Vagina (tissue), 2 donors: ENCODE measurements around the gene IPO11. TPM values are rescaled to one million over a fixed set of nuclear protein-coding genes. Genes with fewer than 3 reads are reported as not detected.
"Not testable (repeated sequence)": the region's sequence is repeated elsewhere in the genome, so short reads cannot be mapped to it uniquely, and the experiment has no call there.

ENCODE experiments used
- DNase-seq, 2 donors: peaks; one replicate each; pipeline ENCODE4 v3.0.0-alpha.2; 2017; ENCODE audit errors: extremely low spot score in 2 of 2
- H3K27ac ChIP-seq: fragments of 200-600 bp; sonication (generic); one replicate; pipeline ENCODE4 v1.5.1; 2019
- H3K27me3 ChIP-seq: fragments of 200-600 bp; sonication (generic); one replicate; pipeline ENCODE4 v1.5.1; 2019
- H3K36me3 ChIP-seq, 2 donors: fragments of 200-600 bp; sonication (generic); one replicate each; pipeline ENCODE4 v1.5.1; 2017 to 2019
- H3K4me1 ChIP-seq: fragments of 200-600 bp; sonication (generic); one replicate; pipeline ENCODE4 v1.5.1; 2019
- H3K4me3 ChIP-seq, 2 donors: fragments of 200-600 bp; sonication (generic); 1 replicate in 1 of 2; 2 replicates in 1 of 2; pipeline ENCODE4 v1.5.1; 2016 to 2019
- H3K9me3 ChIP-seq: fragments of 200-600 bp; sonication (generic); one replicate; pipeline ENCODE4 v1.5.1; 2019
- POLR2A ChIP-seq, 2 donors: fragments of 450-650 bp; IDR thresholded peaks; one replicate each; pipeline ENCODE4 v1.6.1; 2017; ENCODE audit warnings: antibody characterized with exemption in 2 of 2, mild to moderate bottlenecking in 2 of 2, moderate library complexity in 2 of 2
- POLR2AphosphoS5 ChIP-seq, 2 donors: sonication (generic); formaldehyde crosslinking; IDR thresholded peaks; one replicate each; pipeline ENCODE4 v1.9.0; 2017; ENCODE audit warnings: antibody characterized with exemption in 2 of 2, mild to moderate bottlenecking in 2 of 2, low read depth in 1 of 2; ENCODE audit not compliant: insufficient read depth in 1 of 2
- intact Hi-C: fragments of 100-400 bp; cut with DNase I; formaldehyde crosslinking; loops from one replicate; pipeline ENCODE4 v1.15.1; 2023
- total RNA-seq: library from RNA; depleted of rRNA; stranded (reverse); fragments of >200 nt; gene quantifications from one replicate; pipeline ENCODE4 v1.2.3, GENCODE V29; 2016
- TF ChIP-seq, protein P1 (sequence below), 3 experiments: fragments of 450-650 bp in 2 of 3; fragments of 200-600 bp in 1 of 3; sonication (generic) in 1 of 3; IDR thresholded peaks; one replicate each; pipeline ENCODE4 v1.5.1; 2017 to 2019; ENCODE audit warnings: antibody characterized with exemption in 3 of 3, mild to moderate bottlenecking in 2 of 3, moderate library complexity in 2 of 3

Gene IPO11
- total RNA-seq, 1 donor from 2014 or later = 31.2 TPM

DNA sequence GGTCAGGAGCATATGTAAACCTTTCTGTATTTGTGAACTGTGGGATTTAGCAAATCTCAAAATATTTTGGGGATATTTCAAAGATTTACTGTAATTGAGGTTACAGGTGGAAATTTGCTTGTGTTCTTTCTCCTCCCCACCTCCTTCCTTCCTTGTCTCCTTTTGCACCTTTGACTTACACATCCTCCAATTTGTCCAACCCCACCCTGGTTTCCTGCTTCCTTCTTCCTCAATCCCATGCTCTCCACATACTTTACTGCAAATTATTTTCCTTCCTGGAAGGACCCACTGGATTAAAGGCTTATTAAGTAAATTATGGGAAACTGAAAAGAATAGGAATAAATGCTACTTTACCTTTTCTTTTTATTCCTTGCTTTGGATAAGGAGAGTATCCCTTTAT lies 91.6 kb downstream of the IPO11 start:
- DNase-seq = no peak
- Histone ChIP-seq H3K36me3 (peaks cover 0 to 25% of the 10 kb centered on the region in 2 donors), H3K4me1 (no peaks in the 10 kb centered on the region), H3K9me3 (no peaks in the 10 kb centered on the region), H3K4me3 (no peak overlapping the region), H3K27me3 (no peaks in the 10 kb centered on the region), H3K27ac (no peak overlapping the region)
- intact Hi-C loops = no loop called here
- TF ChIP-seq, protein P1, sequence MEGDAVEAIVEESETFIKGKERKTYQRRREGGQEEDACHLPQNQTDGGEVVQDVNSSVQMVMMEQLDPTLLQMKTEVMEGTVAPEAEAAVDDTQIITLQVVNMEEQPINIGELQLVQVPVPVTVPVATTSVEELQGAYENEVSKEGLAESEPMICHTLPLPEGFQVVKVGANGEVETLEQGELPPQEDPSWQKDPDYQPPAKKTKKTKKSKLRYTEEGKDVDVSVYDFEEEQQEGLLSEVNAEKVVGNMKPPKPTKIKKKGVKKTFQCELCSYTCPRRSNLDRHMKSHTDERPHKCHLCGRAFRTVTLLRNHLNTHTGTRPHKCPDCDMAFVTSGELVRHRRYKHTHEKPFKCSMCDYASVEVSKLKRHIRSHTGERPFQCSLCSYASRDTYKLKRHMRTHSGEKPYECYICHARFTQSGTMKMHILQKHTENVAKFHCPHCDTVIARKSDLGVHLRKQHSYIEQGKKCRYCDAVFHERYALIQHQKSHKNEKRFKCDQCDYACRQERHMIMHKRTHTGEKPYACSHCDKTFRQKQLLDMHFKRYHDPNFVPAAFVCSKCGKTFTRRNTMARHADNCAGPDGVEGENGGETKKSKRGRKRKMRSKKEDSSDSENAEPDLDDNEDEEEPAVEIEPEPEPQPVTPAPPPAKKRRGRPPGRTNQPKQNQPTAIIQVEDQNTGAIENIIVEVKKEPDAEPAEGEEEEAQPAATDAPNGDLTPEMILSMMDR (IDR thresholded peaks at IDR 0.05) = no peak
- no peak for TF ChIP-seq POLR2AphosphoS5 (IDR thresholded peaks at IDR 0.05; ENCODE audit: insufficient read depth in 1 of 2, low read depth in 1 of 2)
- no peak for TF ChIP-seq POLR2A (IDR thresholded peaks at IDR 0.05)

DNA sequence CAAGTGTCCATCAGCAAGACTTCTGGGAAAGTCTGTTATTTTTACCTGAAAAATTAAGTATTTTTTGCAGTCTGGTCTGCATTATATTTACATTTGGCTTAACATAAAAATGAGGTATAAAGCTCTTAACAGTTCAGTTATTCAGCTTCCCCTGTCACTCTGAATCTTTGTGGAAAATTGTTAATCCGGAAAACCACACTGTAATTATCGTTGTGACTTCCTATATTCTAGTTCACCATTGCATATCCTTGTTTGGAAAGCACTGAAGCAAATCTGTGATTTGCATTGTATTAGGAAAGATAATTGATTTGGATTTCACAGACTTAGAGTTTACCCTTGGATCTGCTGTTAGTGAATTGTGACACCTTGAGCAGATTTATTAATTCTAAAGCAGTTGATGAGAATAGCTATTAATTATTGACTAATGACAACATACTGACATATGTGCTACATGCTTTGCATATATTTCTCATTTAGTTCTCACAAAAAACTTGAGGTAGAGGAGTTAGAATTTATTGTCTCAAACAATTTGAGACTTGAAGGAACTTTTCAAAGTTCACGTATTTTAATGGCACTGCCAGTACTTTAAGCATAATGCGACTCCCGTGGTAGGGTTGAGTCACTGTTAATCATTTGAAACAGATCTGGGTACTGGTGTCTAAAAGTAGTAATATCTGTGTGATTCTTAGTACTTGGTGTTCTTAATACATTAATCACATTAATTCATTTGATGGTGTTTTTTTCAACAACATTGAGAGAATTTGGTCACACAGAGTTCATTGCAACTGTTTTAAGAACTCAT lies 94.3 kb downstream of the IPO11 start:
- intact Hi-C loops = no loop called here
- Histone ChIP-seq H3K4me3 (no peak overlapping the region), H3K4me1 (no peaks in the 10 kb centered on the region)

DNA sequence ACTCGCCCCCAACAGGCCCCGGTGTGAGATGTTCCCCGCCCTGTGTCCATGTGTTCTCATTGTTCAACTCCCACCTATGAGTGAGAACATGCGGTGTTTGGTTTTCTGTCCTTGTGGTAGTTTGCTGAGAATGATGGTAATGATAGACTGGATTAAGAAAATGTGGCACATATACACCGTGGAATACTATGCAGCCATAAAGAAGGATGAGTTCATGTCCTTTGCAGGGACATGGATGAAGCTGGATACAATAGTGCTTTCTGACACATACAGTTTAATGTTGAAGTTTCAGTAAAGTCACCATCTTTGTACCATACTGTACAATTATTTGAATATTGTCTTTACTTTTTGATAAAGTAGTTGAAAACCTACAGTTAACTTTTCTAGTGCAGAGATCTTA lies 96.2 kb downstream of the IPO11 start:
- peaks cover 0 to 16% of the 10 kb centered on the region in 2 donors for H3K36me3 ChIP-seq
- intact Hi-C loops, H3K27me3 ChIP-seq, H3K4me1 ChIP-seq, DNase-seq, H3K9me3 ChIP-seq, H3K4me3 ChIP-seq, H3K27ac ChIP-seq: not testable (repeated sequence)

More for the DNA sequence above, 94.3 kb downstream of the IPO11 start:
- H3K27me3 ChIP-seq = no peaks in the 10 kb centered on the region
- no peaks in the 10 kb centered on the region for H3K9me3 ChIP-seq
- H3K27ac ChIP-seq = no peak overlapping the region
- DNase-seq = no peak
- H3K36me3 ChIP-seq = peaks cover 0 to 16% of the 10 kb centered on the region in 2 donors
- TF ChIP-seq, protein P1 (IDR thresholded peaks at IDR 0.05) = no peak
- TF ChIP-seq POLR2AphosphoS5 (IDR thresholded peaks at IDR 0.05; ENCODE audit: insufficient read depth in 1 of 2, low read depth in 1 of 2) = no peak
- no peak for TF ChIP-seq POLR2A (IDR thresholded peaks at IDR 0.05)

DNA sequence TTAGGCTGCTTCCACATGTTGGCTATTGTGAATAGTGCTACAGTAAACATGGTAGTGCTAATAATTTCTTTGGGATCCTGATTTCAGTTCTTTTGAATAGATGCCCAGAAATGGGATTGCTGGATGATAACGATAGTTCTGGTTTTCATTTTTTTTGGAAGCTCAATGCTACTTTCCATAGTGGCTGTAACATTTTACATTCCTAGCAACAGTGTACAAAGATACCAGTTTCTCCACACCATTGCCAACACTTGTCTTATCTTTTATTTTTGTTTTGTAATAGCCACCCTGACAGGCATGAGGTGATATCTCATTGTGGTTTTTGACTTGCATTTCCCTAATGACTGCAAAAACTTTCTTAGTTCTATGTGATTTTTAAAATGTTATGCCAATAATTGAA lies 97.2 kb downstream of the IPO11 start:
- no peaks in the 10 kb centered on the region for H3K9me3 ChIP-seq

DNA sequence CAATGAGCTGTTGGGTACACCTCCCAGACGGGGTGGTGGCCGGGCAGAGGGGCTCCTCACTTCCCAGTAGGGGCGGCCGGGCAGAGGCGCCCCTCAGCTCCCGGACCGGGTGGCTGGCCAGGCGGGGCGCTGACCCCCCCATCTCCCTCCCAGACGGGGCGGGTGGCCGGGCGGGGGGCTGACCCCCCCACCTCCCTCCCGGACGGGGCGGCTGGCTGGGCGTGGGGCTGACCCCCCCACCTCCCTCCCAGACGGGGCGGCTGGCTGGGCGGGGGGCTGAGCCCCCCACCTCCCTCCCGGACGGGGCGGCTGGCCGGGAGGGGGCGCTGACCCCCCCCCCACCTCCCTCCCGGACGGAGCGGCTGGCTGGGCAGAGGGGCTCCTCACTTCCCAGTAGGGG lies 100.5 kb downstream of the IPO11 start:
- H3K4me1 ChIP-seq, DNase-seq, H3K27ac ChIP-seq, H3K9me3 ChIP-seq, H3K4me3 ChIP-seq, intact Hi-C loops, H3K27me3 ChIP-seq: not testable (repeated sequence)
- peaks cover 0 to 10% of the 10 kb centered on the region in 2 donors for H3K36me3 ChIP-seq

More for the DNA sequence above, 97.2 kb downstream of the IPO11 start:
- Histone ChIP-seq H3K27me3 (no peaks in the 10 kb centered on the region), H3K27ac (no peak overlapping the region), H3K36me3 (peaks cover 0 to 16% of the 10 kb centered on the region in 2 donors), H3K4me1 (no peaks in the 10 kb centered on the region), H3K4me3 (no peak overlapping the region)
- intact Hi-C loops = no loop called here
- TF ChIP-seq, protein P1 (IDR thresholded peaks at IDR 0.05) = no peak
- no peak for TF ChIP-seq POLR2A (IDR thresholded peaks at IDR 0.05)
- no peak for DNase-seq

DNA sequence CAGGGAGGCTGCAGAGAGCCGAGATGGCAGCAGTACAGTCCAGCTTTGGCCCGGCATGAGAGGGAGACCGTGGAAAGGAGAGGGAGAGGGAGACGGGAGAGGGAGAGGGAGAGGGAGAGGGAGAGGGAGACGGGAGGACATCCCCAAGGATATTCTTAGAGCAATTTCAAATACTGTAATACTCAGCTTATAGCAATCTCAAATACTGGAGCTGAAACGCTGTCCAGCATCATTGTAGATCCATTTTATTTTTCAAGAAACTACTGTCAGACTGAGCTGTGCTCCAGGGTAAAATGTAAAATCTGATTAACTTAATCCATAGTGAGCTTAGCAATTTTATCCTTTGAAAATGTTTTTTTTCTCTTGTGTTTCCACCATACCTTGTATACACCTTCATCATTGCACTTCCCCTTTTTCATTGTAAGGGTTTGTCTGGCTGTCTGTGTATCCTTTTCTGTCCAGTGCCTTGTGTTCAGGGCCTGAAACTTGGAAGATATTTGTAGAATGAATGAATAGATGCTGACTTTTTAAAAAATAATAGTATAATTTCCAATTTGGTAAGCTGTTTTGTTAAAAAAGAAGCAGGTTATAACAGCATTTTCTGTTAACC lies 102.1 kb downstream of the IPO11 start:
- Histone ChIP-seq H3K4me1 (no peaks in the 10 kb centered on the region), H3K4me3 (no peak overlapping the region), H3K9me3 (no peaks in the 10 kb centered on the region), H3K27ac (no peak overlapping the region), H3K27me3 (no peaks in the 10 kb centered on the region), H3K36me3 (no peaks in the 10 kb centered on the region)
- no peak for TF ChIP-seq POLR2AphosphoS5 (IDR thresholded peaks at IDR 0.05; ENCODE audit: insufficient read depth in 1 of 2, low read depth in 1 of 2)
- intact Hi-C loops = no loop called here
- no peak for DNase-seq

DNA sequence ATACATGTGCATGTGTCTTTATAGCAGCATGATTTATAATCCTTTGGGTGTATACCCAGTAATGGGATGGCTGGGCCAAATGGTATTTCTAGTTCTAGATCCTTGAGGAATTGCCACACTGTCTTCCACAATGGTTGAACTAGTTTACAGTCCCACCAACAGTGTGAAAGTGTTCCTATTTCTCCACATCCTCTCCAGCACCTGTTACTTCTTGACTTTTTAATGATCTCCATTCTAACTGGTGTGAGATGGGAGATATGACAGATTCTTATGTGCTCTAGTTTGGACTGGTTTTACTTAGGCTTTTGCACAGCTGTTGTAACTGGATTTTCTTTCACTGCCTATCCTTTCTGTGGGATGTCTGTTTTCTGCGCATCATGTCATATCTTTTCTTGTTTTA lies 108.2 kb downstream of the IPO11 start:
- H3K4me3 ChIP-seq, H3K27ac ChIP-seq, H3K27me3 ChIP-seq: not testable (repeated sequence)

More for the DNA sequence above, 108.2 kb downstream of the IPO11 start:
- DNase-seq, H3K9me3 ChIP-seq, H3K36me3 ChIP-seq, H3K4me1 ChIP-seq, intact Hi-C loops: not testable (repeated sequence)
